Panc1 (cell line): ENCODE data around the gene CANT1. TPM values are rescaled to one million over a fixed set of nuclear protein-coding genes. Genes with fewer than 3 reads are reported as not detected.
"Not testable (repeated sequence)": the region's sequence is repeated elsewhere in the genome, so short reads cannot be mapped to it uniquely, and the experiment has no call there.

ENCODE experiments used
- ATAC-seq: fragments of 200-7000 bp; cut with Tn5 transposase; 2 replicates; pipeline ENCODE4 v1.9.1; 2020; ENCODE audit warnings: mild to moderate bottlenecking, moderate library complexity
- BruUV-seq: library from RNA; stranded (reverse); fragments of 400-500 nt; replicated peaks from 2 replicates; lab custom pipeline; 2021; lab: Mats Ljungman, UMichigan
- CTCF ChIA-PET: fragments of 300-600 bp; sonication (Branson Sonifier 250); formaldehyde crosslinking; loops from one replicate; lab custom pipeline; 2022; ENCODE audit warnings: antibody characterized with exemption; lab: Charles Lee
- POLR2A ChIA-PET: fragments of 300-600 bp; sonication (Branson Sonifier 250); formaldehyde crosslinking; loops from one replicate; lab custom pipeline; 2022; ENCODE audit warnings: antibody characterized with exemption; lab: Charles Lee
- DNase-seq: peaks from one replicate; pipeline ENCODE4 v3.0.0-alpha.2; 2010; ENCODE audit warnings: low read depth, low spot score
- H3K27ac ChIP-seq: 2 replicates; pipeline ENCODE4 v1.5.1; 2011; ENCODE audit warnings: mild to moderate bottlenecking, low read length, inconsistent platforms
- H3K27me3 ChIP-seq: fragments of 200-500 bp; sonication (Bioruptor generic); 2 replicates; pipeline ENCODE4 v1.6.0; 2014; ENCODE audit warnings: low read length, inconsistent platforms; ENCODE audit not compliant: control insufficient read depth, insufficient read depth
- H3K36me3 ChIP-seq: fragments of 200-500 bp; sonication (Bioruptor generic); 2 replicates; pipeline ENCODE4 v1.5.1; 2014; ENCODE audit warnings: inconsistent platforms, mild to moderate bottlenecking, low read length, moderate library complexity; ENCODE audit not compliant: control insufficient read depth, insufficient read depth
- H3K4me1 ChIP-seq: 2 replicates; pipeline ENCODE4 v1.5.1; 2011; ENCODE audit warnings: inconsistent platforms, mild to moderate bottlenecking, low read length, moderate library complexity; ENCODE audit not compliant: control insufficient read depth, insufficient read depth
- H3K4me3 ChIP-seq, 2 experiments: 2 replicates each; pipeline ENCODE4 v1.5.1; 2011 to 2012; ENCODE audit warnings: low read depth in 2 of 2, low read length in 2 of 2, mild to moderate bottlenecking in 2 of 2, inconsistent platforms in 1 of 2, moderate library complexity in 1 of 2
- H3K9me3 ChIP-seq: fragments of 200-500 bp; sonication (Bioruptor generic); 2 replicates; pipeline ENCODE4 v1.5.1; 2014; ENCODE audit warnings: low read depth, mild to moderate bottlenecking, inconsistent platforms, low read length, moderate library complexity; ENCODE audit not compliant: control insufficient read depth, insufficient read depth
- POLR2AphosphoS5 ChIP-seq: IDR thresholded peaks from 2 replicates; pipeline ENCODE4 v1.6.1; 2012; ENCODE audit warnings: mild to moderate bottlenecking, low read depth, low read length, moderate library complexity
- SIN3A ChIP-seq: IDR thresholded peaks from 2 replicates; pipeline ENCODE4 v1.6.1; 2012; ENCODE audit warnings: low read depth, mild to moderate bottlenecking, low read length, moderate library complexity, borderline replicate concordance; ENCODE audit not compliant: insufficient read depth
- TCF7L2 ChIP-seq: IDR thresholded peaks from 2 replicates; pipeline ENCODE4 v1.6.1; 2011; ENCODE audit warnings: mild to moderate bottlenecking, low read depth, low read length, inconsistent platforms
- in situ Hi-C: cut with HindIII; loops from 2 replicates; pipeline ENCODE4 v1.10.0; 2016; ENCODE audit warnings: low sequenced_read_pairs, low pct_unique_long_range_greater_than_20kb
- intact Hi-C: fragments of 100-400 bp; cut with micrococcal nuclease; formaldehyde crosslinking; loops from one replicate; pipeline ENCODE4 v1.10.0; 2022; ENCODE audit not compliant: unreplicated experiment
- total RNA-seq: library from RNA; stranded (reverse); gene quantifications from one replicate; pipeline ENCODE4 v1.2.1, GENCODE V29; 2021; ENCODE audit not compliant: unreplicated experiment
- TF ChIP-seq, protein P1 (sequence below): fragments of 450-650 bp; IDR thresholded peaks from 2 replicates; pipeline ENCODE4 v1.5.1; 2017; ENCODE audit warnings: mild to moderate bottlenecking
- TF ChIP-seq, protein P2 (sequence below), 2 experiments: IDR thresholded peaks; 2 replicates each; pipeline ENCODE4 v1.6.1; 2011 to 2012; ENCODE audit warnings: low read depth in 2 of 2, control low read depth in 1 of 2, low read length in 1 of 2, mild to moderate bottlenecking in 1 of 2, moderate library complexity in 1 of 2; ENCODE audit not compliant: insufficient read depth in 1 of 2

Gene CANT1
- total RNA-seq, 1 experiment from 2014 or later = 160 TPM

- ATAC-seq (no peak), DNase-seq (no peak)
- H3K4me1 ChIP-seq = no peaks in the 10 kb centered on the region
- no TSS peak for BruUV-seq
- no peak for TF ChIP-seq POLR2AphosphoS5
- TF ChIP-seq, protein P1, sequence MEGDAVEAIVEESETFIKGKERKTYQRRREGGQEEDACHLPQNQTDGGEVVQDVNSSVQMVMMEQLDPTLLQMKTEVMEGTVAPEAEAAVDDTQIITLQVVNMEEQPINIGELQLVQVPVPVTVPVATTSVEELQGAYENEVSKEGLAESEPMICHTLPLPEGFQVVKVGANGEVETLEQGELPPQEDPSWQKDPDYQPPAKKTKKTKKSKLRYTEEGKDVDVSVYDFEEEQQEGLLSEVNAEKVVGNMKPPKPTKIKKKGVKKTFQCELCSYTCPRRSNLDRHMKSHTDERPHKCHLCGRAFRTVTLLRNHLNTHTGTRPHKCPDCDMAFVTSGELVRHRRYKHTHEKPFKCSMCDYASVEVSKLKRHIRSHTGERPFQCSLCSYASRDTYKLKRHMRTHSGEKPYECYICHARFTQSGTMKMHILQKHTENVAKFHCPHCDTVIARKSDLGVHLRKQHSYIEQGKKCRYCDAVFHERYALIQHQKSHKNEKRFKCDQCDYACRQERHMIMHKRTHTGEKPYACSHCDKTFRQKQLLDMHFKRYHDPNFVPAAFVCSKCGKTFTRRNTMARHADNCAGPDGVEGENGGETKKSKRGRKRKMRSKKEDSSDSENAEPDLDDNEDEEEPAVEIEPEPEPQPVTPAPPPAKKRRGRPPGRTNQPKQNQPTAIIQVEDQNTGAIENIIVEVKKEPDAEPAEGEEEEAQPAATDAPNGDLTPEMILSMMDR = no peak
- TF ChIP-seq, protein P2, sequence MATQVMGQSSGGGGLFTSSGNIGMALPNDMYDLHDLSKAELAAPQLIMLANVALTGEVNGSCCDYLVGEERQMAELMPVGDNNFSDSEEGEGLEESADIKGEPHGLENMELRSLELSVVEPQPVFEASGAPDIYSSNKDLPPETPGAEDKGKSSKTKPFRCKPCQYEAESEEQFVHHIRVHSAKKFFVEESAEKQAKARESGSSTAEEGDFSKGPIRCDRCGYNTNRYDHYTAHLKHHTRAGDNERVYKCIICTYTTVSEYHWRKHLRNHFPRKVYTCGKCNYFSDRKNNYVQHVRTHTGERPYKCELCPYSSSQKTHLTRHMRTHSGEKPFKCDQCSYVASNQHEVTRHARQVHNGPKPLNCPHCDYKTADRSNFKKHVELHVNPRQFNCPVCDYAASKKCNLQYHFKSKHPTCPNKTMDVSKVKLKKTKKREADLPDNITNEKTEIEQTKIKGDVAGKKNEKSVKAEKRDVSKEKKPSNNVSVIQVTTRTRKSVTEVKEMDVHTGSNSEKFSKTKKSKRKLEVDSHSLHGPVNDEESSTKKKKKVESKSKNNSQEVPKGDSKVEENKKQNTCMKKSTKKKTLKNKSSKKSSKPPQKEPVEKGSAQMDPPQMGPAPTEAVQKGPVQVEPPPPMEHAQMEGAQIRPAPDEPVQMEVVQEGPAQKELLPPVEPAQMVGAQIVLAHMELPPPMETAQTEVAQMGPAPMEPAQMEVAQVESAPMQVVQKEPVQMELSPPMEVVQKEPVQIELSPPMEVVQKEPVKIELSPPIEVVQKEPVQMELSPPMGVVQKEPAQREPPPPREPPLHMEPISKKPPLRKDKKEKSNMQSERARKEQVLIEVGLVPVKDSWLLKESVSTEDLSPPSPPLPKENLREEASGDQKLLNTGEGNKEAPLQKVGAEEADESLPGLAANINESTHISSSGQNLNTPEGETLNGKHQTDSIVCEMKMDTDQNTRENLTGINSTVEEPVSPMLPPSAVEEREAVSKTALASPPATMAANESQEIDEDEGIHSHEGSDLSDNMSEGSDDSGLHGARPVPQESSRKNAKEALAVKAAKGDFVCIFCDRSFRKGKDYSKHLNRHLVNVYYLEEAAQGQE (IDR thresholded peaks at IDR 0.05; ENCODE audit: insufficient read depth in 1 of 2, low read depth in 2 of 2, low read length in 1 of 2) = no peak
- TF ChIP-seq SIN3A = no peak
- TF ChIP-seq TCF7L2 = no peak
- H3K9me3 ChIP-seq = peaks cover 14% of the 10 kb centered on the region
- H3K27ac ChIP-seq = no peak overlapping the region
- CTCF ChIA-PET = interaction anchor here (0.6 kb wide), 1 partner anchor 329 kb away, joined by 6 read pairs; no protein-coding TSS in a partner anchor
- in situ Hi-C loops = no loop called here
- intact Hi-C loops = no loop called here
- no peak overlapping the region for H3K4me3 ChIP-seq
- H3K27me3 ChIP-seq = no peaks in the 10 kb centered on the region
- POLR2A ChIA-PET = no interaction called here
- H3K36me3 ChIP-seq = no peaks in the 10 kb centered on the region
These were observed 63.4 kb downstream of the CANT1 start for GRCh38 chr17:78946131-78946530.

GRCh38 chr17:78945455-78945854 lies 64.1 kb downstream of the CANT1 start:
- BruUV-seq, ATAC-seq, H3K36me3 ChIP-seq, in situ Hi-C loops, H3K4me3 ChIP-seq, H3K27ac ChIP-seq, intact Hi-C loops, DNase-seq, POLR2A ChIA-PET, H3K9me3 ChIP-seq, H3K27me3 ChIP-seq, H3K4me1 ChIP-seq: not testable (repeated sequence)
- CTCF ChIA-PET = interaction anchor here (0.6 kb wide), 1 partner anchor 329 kb away, joined by 6 read pairs; no protein-coding TSS in a partner anchor

DNA sequence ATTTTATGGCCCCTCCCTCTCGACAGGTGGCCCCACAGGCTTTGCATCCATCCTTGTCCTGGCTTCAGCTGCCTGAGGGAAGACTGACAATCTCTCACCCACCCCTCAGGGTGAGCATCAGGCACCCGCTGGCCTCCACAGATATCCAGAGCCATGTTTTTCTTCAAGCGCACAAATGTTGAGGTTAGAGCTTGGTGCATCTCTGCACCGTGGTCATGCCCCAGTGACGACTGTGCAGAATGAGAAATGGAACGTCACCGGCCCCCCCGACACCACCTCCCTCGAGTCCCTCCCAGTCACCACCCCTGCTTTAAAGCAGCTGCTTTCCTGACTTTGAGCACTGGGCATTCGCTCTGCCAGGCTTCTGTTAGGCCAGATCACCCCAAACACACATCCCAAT lies 64.6 kb downstream of the CANT1 start:
- TF ChIP-seq, protein P1 = no peak
- no peak for TF ChIP-seq SIN3A
- no peak for TF ChIP-seq TCF7L2
- TF ChIP-seq POLR2AphosphoS5 = no peak
- TF ChIP-seq, protein P2 (IDR thresholded peaks at IDR 0.05; ENCODE audit: insufficient read depth in 1 of 2, low read depth in 2 of 2, low read length in 1 of 2) = no peak
- no peak overlapping the region for H3K4me3 ChIP-seq
- intact Hi-C loops = no loop called here
- no peak for DNase-seq
- no peaks in the 10 kb centered on the region for H3K27me3 ChIP-seq
- ATAC-seq = no peak
- no peaks in the 10 kb centered on the region for H3K4me1 ChIP-seq
- no peaks in the 10 kb centered on the region for H3K36me3 ChIP-seq
- no TSS peak for BruUV-seq
- ChIA-PET CTCF (no interaction called here), POLR2A (no interaction called here)
- H3K27ac ChIP-seq = no peak overlapping the region
- in situ Hi-C loops = no loop called here
- H3K9me3 ChIP-seq = peaks cover 2% of the 10 kb centered on the region; the same call in 1 of the 2 replicates
